Endothelial cell of umbilical vein (primary cell): Measurements from ENCODE around the gene TYW3.

Experiments
- JUN ChIP-seq: IDR thresholded peaks from 2 replicates; pipeline ENCODE4 v1.6.1; 2011; ENCODE audit warnings: borderline replicate concordance, low read depth; ENCODE audit not compliant: insufficient read length, insufficient read depth
- POLR2A ChIP-seq: IDR thresholded peaks from 2 replicates; pipeline ENCODE4 v1.6.1; 2012; ENCODE audit warnings: low read depth, mild to moderate bottlenecking, control low read depth, low read length
- POLR2AphosphoS5 ChIP-seq: IDR thresholded peaks from 2 replicates; pipeline ENCODE4 v1.6.1; 2012; ENCODE audit warnings: low read depth, mild to moderate bottlenecking, control low read depth, low read length, moderate library complexity; ENCODE audit not compliant: insufficient read depth
- TF ChIP-seq, protein P1 (sequence below), 2 donors: IDR thresholded peaks; 1 replicate in 1 of 2; 2 replicates in 1 of 2; pipeline ENCODE4 v1.5.1; 2011; ENCODE audit warnings: low read length in 2 of 2, mild to moderate bottlenecking in 2 of 2, moderate library complexity in 2 of 2, control low read depth in 1 of 2, inconsistent platforms in 1 of 2, low read depth in 1 of 2; ENCODE audit not compliant: insufficient read depth in 1 of 2; ENCODE audit errors: extremely low read depth in 1 of 2
- TF ChIP-seq, protein P2 (sequence below): IDR thresholded peaks from 2 replicates; pipeline ENCODE4 v1.6.1; 2011; ENCODE audit not compliant: insufficient read depth, insufficient read length

DNA sequence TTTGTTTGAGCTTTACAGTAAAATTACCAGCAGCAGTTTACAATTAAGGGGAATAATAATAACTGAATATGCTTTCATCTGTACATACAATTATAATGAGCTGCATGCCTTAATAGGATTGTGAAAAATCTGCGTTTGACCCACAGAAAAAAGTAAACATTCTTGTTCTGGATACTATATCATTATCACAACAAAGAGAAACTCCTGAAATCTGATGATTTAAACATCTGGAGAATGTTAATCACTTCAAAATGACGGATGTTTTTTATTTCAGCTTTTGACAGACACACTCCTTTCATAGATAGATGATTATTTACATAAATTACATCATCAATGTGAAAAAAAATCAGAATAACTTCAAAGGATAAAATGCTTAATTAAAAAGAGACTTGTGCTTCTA, 58.5 kb downstream of the TYW3 start:
- TF ChIP-seq, protein P1, sequence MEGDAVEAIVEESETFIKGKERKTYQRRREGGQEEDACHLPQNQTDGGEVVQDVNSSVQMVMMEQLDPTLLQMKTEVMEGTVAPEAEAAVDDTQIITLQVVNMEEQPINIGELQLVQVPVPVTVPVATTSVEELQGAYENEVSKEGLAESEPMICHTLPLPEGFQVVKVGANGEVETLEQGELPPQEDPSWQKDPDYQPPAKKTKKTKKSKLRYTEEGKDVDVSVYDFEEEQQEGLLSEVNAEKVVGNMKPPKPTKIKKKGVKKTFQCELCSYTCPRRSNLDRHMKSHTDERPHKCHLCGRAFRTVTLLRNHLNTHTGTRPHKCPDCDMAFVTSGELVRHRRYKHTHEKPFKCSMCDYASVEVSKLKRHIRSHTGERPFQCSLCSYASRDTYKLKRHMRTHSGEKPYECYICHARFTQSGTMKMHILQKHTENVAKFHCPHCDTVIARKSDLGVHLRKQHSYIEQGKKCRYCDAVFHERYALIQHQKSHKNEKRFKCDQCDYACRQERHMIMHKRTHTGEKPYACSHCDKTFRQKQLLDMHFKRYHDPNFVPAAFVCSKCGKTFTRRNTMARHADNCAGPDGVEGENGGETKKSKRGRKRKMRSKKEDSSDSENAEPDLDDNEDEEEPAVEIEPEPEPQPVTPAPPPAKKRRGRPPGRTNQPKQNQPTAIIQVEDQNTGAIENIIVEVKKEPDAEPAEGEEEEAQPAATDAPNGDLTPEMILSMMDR (IDR thresholded peaks at IDR 0.05; ENCODE audit: extremely low read depth in 1 of 2, insufficient read depth in 1 of 2, low read depth in 1 of 2, low read length in 2 of 2) = no peak
- TF ChIP-seq POLR2AphosphoS5 (no peak), JUN (no peak), POLR2A (no peak)
- TF ChIP-seq, protein P2, sequence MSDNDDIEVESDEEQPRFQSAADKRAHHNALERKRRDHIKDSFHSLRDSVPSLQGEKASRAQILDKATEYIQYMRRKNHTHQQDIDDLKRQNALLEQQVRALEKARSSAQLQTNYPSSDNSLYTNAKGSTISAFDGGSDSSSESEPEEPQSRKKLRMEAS = no peak
